Measurements from ENCODE around the gene ARL5A. TPM values are rescaled to one million over a fixed set of nuclear protein-coding genes. Genes with fewer than 3 reads are reported as not detected.

ARL5A gene
- total RNA-seq, 1 donor from 2014 or later: 63.2 TPM

DNA sequence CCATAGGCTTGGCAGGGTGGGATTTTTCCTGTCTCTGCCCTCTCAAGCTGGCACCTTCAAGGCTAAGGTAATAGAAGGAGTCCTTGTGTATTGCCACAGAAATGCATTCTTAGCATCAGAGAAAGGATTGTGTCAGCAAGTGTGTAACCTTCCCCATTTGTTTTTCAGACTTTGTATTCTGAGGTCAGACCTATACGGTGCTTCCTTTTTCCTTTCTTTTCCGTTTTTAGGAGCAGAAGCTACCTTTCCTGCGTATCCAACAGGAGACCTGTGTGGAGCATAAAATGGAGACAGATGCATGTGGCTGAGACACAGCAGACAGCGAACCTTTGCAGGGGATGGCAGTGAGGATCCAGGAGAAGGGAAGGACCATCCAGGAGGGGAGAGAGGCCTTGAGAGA lies 46.6 kb downstream of the ARL5A start:
- TF ChIP-seq, protein P1, sequence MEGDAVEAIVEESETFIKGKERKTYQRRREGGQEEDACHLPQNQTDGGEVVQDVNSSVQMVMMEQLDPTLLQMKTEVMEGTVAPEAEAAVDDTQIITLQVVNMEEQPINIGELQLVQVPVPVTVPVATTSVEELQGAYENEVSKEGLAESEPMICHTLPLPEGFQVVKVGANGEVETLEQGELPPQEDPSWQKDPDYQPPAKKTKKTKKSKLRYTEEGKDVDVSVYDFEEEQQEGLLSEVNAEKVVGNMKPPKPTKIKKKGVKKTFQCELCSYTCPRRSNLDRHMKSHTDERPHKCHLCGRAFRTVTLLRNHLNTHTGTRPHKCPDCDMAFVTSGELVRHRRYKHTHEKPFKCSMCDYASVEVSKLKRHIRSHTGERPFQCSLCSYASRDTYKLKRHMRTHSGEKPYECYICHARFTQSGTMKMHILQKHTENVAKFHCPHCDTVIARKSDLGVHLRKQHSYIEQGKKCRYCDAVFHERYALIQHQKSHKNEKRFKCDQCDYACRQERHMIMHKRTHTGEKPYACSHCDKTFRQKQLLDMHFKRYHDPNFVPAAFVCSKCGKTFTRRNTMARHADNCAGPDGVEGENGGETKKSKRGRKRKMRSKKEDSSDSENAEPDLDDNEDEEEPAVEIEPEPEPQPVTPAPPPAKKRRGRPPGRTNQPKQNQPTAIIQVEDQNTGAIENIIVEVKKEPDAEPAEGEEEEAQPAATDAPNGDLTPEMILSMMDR (conservative IDR thresholded peaks at IDR 0.05): no peak
- H3K9me3 Mint-ChIP-seq: peaks cover 3% of the 10 kb centered on the region
- no peak overlapping the region for H3K4me3 Mint-ChIP-seq
- peaks cover 13% of the 10 kb centered on the region for H3K4me1 Mint-ChIP-seq
- H3K27ac Mint-ChIP-seq (ENCODE audit: unreplicated experiment): no peak overlapping the region
- DNase-seq (ENCODE audit: low read depth, low spot score): no peak
- H3K27me3 Mint-ChIP-seq (ENCODE audit: low read depth): no peaks in the 10 kb centered on the region
- peaks cover 47% of the 10 kb centered on the region for H3K36me3 Mint-ChIP-seq (ENCODE audit: low read depth)

DNA sequence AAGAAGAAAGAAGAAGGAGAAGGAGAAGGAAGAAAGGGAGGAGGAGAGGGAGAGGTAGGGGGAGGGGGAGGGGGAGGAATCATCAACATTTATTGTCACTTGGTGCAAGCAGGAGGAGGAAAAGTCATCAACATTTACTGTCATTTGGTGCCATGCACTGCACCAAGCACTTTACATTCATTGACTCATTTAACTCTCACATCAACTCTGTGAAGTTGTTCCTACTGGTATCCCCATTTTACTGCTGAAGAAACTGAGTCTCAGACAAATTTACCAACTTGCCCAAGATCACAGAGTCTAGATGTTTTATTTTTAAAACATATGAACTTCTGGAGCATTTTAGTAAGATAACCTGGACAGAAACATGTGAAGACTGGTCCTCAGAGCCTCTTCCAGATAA lies 47.3 kb downstream of the ARL5A start:
- H3K9me3 Mint-ChIP-seq: peaks cover 3% of the 10 kb centered on the region
- no peak overlapping the region for H3K27ac Mint-ChIP-seq (ENCODE audit: unreplicated experiment)
- no peaks in the 10 kb centered on the region for H3K27me3 Mint-ChIP-seq (ENCODE audit: low read depth)
- no peak overlapping the region for H3K4me3 Mint-ChIP-seq
- DNase-seq (ENCODE audit: low read depth, low spot score): no peak
- peaks cover 54% of the 10 kb centered on the region for H3K36me3 Mint-ChIP-seq (ENCODE audit: low read depth)
- H3K4me1 Mint-ChIP-seq: peaks cover 6% of the 10 kb centered on the region
- TF ChIP-seq, protein P1 (conservative IDR thresholded peaks at IDR 0.05): no peak

DNA sequence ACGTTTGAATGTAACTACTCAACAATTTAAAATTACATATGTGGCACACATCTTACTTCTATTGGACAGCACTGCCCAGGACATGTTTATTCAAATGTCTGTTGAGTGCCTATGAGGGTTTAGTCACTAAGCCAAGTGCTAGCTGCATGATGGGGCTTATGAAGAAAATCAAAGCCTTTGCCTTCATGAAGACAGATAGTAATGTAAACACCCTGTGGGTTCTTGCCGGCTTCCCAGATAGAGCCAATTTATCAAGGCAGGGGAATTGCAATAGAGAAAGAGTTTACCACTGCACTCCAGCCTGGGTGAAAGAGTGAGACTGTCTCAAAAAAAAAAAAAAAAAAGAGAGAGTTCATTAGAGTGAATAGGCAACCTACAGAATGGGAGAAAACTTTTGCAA lies 50.3 kb downstream of the ARL5A start:
- no peak for DNase-seq (ENCODE audit: low read depth, low spot score)
- TF ChIP-seq, protein P1 (conservative IDR thresholded peaks at IDR 0.05): no peak
- Mint-ChIP-seq H3K4me3 (no peak overlapping the region), H3K4me1 (no peaks in the 10 kb centered on the region), H3K27me3 (ENCODE audit: low read depth) (no peaks in the 10 kb centered on the region), H3K9me3 (peaks cover 3% of the 10 kb centered on the region), H3K36me3 (ENCODE audit: low read depth) (peaks cover 43% of the 10 kb centered on the region), H3K27ac (ENCODE audit: unreplicated experiment) (no peak overlapping the region)

DNA sequence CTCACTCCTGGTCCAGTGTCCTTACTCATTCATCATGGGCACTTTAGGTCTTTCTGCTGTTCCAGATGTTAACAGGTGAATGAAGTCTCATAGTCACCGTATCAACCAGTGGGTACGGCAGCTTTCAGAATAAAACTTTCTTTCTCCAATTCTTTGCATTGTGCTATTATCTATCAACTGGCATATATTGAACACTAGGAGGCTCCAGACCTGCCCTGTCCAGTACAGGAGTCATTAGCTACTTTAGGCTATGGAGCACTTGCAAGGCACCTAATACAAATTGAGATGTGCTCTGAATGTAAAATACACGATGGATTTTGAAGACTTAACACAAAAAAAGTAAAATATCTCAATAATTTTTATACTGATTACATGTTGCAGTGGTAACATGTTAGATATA lies 50.7 kb downstream of the ARL5A start:
- H3K4me3 Mint-ChIP-seq: no peak overlapping the region
- TF ChIP-seq, protein P1 (conservative IDR thresholded peaks at IDR 0.05): peak; percentile 40
- no peaks in the 10 kb centered on the region for H3K27me3 Mint-ChIP-seq (ENCODE audit: low read depth)
- H3K9me3 Mint-ChIP-seq: peaks cover 3% of the 10 kb centered on the region
- peaks cover 40% of the 10 kb centered on the region for H3K36me3 Mint-ChIP-seq (ENCODE audit: low read depth)
- no peaks in the 10 kb centered on the region for H3K4me1 Mint-ChIP-seq
- DNase-seq (ENCODE audit: low read depth, low spot score): no peak
- H3K27ac Mint-ChIP-seq (ENCODE audit: unreplicated experiment): no peak overlapping the region

DNA sequence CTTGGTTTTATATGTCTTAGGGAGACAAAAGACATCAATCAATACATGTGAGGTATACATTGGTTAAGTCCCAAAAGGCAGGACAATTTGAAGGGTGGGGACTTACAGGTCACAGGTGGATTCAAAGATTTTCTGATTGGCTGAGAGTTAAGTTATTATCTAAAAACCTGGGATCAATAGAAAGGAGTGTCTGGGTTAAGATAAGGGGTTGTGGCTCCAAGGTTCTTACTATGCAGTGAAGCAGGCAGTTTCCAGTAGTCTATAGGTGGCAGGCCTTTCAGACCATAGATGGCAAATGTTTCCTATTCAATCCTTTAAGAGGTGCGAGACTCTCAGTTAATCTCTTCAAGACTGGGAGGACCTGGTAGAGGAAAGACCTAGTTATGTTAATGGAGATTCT lies 51.9 kb downstream of the ARL5A start:
- Mint-ChIP-seq H3K27me3 (ENCODE audit: low read depth) (no peaks in the 10 kb centered on the region), H3K4me1 (no peaks in the 10 kb centered on the region), H3K9me3 (peaks cover 3% of the 10 kb centered on the region), H3K4me3 (no peak overlapping the region), H3K27ac (ENCODE audit: unreplicated experiment) (no peak overlapping the region), H3K36me3 (ENCODE audit: low read depth) (peaks cover 37% of the 10 kb centered on the region)
- no peak for DNase-seq (ENCODE audit: low read depth, low spot score)
- TF ChIP-seq, protein P1 (conservative IDR thresholded peaks at IDR 0.05): no peak
